GM12873 (cell line): ENCODE data around the gene LRRC74B.

ENCODE experiments used
- TF ChIP-seq, protein P1 (sequence below): IDR thresholded peaks from 2 replicates; pipeline ENCODE4 v1.5.1; 2012; ENCODE audit warnings: low read depth, mild to moderate bottlenecking, moderate library complexity, low read length, control low read depth; ENCODE audit not compliant: insufficient read depth; ENCODE audit errors: missing control alignments

The LRRC74B gene

DNA sequence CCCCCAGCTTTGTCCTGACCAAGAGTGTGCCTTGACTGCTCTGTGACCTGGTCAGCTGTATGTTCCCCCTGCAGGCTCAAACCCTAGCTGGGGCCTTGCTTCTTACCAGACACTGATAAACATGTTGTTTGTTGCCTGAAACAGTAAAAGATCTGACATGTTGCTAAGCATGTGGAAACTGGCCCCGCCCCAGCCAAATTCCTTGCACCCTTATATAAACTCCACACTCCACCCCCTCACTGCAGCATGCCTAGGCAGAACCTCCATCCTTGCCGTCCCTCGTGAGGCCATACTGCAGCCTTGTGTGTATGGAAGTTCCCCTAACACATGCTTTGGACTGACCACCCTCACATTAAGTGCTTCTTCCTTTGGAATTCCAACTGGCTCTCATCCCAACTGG, 27.3 kb downstream of the LRRC74B start:
- TF ChIP-seq, protein P1, sequence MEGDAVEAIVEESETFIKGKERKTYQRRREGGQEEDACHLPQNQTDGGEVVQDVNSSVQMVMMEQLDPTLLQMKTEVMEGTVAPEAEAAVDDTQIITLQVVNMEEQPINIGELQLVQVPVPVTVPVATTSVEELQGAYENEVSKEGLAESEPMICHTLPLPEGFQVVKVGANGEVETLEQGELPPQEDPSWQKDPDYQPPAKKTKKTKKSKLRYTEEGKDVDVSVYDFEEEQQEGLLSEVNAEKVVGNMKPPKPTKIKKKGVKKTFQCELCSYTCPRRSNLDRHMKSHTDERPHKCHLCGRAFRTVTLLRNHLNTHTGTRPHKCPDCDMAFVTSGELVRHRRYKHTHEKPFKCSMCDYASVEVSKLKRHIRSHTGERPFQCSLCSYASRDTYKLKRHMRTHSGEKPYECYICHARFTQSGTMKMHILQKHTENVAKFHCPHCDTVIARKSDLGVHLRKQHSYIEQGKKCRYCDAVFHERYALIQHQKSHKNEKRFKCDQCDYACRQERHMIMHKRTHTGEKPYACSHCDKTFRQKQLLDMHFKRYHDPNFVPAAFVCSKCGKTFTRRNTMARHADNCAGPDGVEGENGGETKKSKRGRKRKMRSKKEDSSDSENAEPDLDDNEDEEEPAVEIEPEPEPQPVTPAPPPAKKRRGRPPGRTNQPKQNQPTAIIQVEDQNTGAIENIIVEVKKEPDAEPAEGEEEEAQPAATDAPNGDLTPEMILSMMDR: no peak

DNA sequence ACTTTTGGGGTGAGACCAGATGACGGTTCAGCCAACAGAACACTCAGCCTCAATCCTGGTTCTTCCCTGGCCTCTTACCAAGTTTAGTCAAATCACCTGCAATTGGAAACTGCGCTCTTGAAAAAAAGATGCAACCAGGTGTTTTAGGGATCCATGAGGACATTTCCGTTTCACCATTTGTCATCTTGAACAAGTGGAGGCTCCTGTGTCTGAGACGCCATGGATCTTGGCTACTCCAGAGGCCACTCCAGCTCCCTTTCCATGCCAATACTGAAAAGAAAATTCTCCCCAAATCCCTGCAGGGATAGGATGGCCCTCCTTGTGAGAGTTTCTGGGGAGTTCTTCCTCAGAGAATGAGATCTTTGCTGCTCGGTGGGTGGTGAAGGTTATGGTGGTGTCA, 27.7 kb downstream of the LRRC74B start:
- TF ChIP-seq, protein P1: no peak

DNA sequence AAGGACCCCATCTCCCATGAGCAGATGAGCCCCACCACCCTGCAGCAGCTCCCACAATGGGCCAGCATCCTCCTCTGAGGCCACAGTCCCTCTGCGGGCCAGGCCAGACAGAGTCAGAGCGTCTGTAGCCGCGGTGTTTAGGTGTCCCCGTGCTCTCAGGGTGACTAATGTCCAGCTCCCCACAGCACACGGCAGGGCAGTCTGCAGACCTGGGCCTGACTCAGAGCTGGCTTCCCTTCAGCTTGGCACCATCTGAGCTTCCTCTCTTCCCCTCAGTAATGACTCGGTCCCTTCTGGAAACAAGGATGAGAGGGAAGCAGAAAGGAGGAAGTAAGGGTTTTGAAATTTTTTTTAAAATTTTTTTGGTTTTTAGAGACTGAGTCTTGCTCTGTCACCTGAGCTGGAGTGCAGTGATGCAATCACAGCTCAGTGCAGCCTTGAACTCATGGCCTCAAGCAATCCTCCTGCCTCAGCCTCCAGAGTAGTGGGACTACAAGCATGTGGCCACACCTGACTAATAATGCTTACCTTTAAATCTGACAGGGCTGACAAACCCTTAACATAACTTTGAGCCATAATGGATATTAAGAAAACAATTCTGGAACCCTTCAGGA, 28.5 kb downstream of the LRRC74B start:
- TF ChIP-seq, protein P1: no peak

DNA sequence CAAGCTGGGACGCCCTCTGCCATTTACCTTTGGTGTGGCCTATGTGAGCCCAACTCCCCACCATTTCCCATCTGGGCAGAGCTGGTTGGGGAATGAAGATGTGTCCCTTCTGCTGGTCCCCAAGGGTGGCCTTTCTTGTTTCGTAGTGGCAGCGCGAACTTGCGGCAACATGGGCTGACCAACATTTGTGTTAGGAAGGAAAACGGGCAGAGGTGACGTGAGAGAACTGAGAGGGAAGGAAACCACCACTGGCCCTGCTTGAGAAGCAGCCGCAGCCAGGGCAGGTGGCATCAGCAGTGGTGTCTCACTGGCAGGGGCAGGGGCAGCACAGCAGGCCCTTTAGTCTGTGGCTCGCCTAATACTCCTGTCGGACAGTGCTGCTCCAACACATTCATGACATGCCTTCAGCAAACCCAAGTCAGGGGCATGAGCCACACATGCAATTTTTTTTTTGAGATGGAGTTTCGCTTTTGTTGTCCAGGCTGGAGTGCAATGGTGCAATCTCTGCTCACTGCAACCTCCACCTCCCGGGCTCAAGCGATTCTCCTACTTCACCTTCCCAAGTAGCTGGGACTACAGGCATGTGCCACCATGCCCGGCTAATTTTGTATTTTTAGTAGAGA, 29.9 kb downstream of the LRRC74B start:
- TF ChIP-seq, protein P1: no peak

DNA sequence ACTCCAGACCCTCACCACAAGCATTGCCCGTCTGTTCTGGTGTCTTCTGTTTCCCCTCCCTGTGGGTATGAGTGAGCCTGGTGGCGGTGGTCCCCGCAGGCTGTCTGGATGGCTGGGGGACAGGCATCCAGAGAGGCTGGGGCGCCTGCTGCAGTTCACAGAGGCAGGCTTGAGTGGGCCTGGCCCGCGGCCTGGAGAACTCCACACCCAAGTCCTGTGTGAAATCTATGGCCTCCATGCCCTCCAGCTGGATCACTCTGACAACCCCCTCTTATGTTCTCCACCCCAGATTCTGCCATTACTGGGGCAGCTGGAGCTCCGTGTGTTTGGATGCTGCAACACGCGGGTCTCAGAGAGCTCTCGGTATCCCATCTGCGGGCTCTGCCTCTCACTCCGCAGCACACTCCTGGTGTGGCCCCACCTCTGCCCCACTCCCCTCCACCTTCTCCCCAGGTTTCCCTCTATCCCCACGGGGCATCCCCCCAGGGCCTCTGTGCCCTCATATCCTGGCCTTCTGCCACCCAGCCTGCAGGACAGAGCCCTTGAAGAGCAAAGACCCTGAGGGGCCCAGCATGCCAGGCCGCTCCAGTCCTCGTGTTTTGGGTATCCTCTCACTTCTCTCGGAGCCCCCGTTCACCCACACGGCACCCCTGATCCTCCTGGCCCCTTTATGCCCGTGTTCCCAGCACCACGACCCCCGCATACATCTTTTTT, 31.3 kb downstream of the LRRC74B start:
- TF ChIP-seq, protein P1: no peak

DNA sequence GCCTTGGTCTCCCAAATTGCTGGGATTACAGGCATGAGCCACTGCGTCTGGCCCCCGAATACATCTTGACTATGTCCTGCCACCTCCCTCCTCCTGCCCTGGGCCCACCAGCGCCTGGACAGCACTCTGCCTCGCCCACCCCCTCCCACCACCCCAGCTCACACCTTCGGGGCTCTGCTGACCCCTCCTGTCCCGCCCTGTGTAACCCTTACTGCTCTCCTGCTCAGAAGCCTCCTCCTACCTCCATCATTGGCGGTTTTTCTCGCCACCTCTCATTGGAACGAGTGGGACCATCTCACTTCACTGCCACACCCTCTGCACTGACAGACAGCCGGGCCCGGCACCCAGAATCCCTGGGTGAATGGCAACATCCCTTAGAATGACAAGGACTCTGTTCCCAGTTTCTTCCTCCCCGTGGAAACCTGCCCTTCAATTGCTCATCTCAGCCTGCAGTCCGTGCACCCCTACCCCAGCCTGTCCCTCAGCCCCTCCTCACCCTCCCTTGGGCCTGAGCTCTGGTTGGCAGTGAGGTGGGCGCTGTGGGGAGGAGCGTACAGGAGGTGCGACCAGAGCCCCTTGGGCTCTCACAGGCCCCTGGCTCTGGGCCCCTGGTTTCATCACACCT, 32.2 kb downstream of the LRRC74B start:
- TF ChIP-seq, protein P1: no peak

DNA sequence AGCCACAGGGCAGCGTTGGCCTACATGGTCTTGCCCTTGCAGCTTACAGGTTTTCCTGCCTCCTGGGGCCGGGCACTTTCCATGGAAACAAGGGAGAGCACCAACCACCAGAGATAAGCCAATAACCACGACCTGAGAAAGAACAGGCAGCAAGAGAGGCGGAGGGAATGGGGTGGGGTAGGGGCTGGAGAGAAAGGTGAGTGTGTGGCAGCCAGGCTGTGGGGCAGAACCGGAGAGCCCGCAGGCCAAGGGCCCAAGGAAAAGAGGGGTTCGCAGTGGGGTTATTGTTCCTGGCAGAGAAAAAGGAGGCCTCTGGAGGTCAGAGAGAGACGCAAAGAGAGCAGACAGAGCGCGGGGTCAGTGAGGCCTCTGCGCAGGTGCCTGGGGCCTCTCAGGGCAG, 33.2 kb downstream of the LRRC74B start:
- TF ChIP-seq, protein P1: no peak
